Loucy (cell line): ENCODE results near the gene SAP25.

Source experiments
- H2AFZ ChIP-seq: fragments of 200-600 bp; sonication (generic); 2 replicates; pipeline ENCODE4 v1.6.0; 2016; ENCODE audit warnings: antibody characterized with exemption, mild to moderate bottlenecking, low read length, moderate library complexity
- H3F3A ChIP-seq: fragments of 200-600 bp; 2 replicates; pipeline ENCODE4 v1.6.0; 2016; ENCODE audit warnings: antibody characterized with exemption, low read depth, mild to moderate bottlenecking
- H3K27me3 ChIP-seq: fragments of 200-600 bp; sonication (generic); 2 replicates; pipeline ENCODE4 v1.6.1; 2014; ENCODE audit warnings: low read length, mild to moderate bottlenecking; ENCODE audit not compliant: insufficient read depth, poor library complexity, severe bottlenecking
- H3K36me3 ChIP-seq: fragments of 200-600 bp; sonication (generic); 2 replicates; pipeline ENCODE4 v1.6.1; 2016; ENCODE audit warnings: low read length; ENCODE audit not compliant: insufficient read depth
- H3K4me1 ChIP-seq: fragments of 200-600 bp; sonication (generic); 2 replicates; pipeline ENCODE4 v1.5.1; 2014; ENCODE audit warnings: low read length, mild to moderate bottlenecking; ENCODE audit not compliant: insufficient read depth, poor library complexity, severe bottlenecking
- H3K4me2 ChIP-seq: fragments of 200-600 bp; sonication (generic); 2 replicates; pipeline ENCODE4 v1.6.0; 2014; ENCODE audit warnings: antibody characterized with exemption, low read length, low read depth, mild to moderate bottlenecking; ENCODE audit not compliant: poor library complexity, severe bottlenecking
- H3K4me3 ChIP-seq: fragments of 200-600 bp; sonication (generic); 2 replicates; pipeline ENCODE4 v1.5.1; 2014; ENCODE audit warnings: low read length, mild to moderate bottlenecking, mixed read lengths; ENCODE audit not compliant: poor library complexity, severe bottlenecking
- H3K79me2 ChIP-seq: fragments of 200-600 bp; sonication (generic); 2 replicates; pipeline ENCODE4 v1.6.1; 2014; ENCODE audit warnings: low read length; ENCODE audit not compliant: insufficient read depth
- H3K9ac ChIP-seq: fragments of 200-600 bp; sonication (generic); 2 replicates; pipeline ENCODE4 v1.6.0; 2014; ENCODE audit warnings: mild to moderate bottlenecking, low read depth, low read length, moderate library complexity; ENCODE audit not compliant: poor library complexity, severe bottlenecking
- H3K9me2 ChIP-seq: fragments of 200-600 bp; sonication (generic); replicated peaks from 2 replicates; pipeline ENCODE4 v1.6.1; 2016; ENCODE audit warnings: low read depth, low read length, mixed read lengths
- H3K9me3 ChIP-seq: fragments of 200-600 bp; sonication (generic); 2 replicates; pipeline ENCODE4 v1.6.1; 2014; ENCODE audit warnings: mild to moderate bottlenecking, antibody characterized with exemption, low read length, low read depth; ENCODE audit not compliant: insufficient read depth
- H4K20me1 ChIP-seq: fragments of 200-600 bp; sonication (generic); 2 replicates; pipeline ENCODE4 v1.6.0; 2014; ENCODE audit warnings: antibody characterized with exemption, low read length, mild to moderate bottlenecking; ENCODE audit not compliant: insufficient read depth, poor library complexity, severe bottlenecking
- EZH2phosphoT487 ChIP-seq: fragments of 200-600 bp; IDR thresholded peaks from 2 replicates; pipeline ENCODE4 v1.6.1; 2018; ENCODE audit warnings: antibody characterized with exemption, mild to moderate bottlenecking, moderate library complexity, borderline replicate concordance
- TF ChIP-seq, protein P1 (sequence below): fragments of 200-600 bp; sonication (generic); conservative IDR thresholded peaks from 2 replicates; pipeline ENCODE4 v1.5.1; 2014; ENCODE audit warnings: mild to moderate bottlenecking, antibody characterized with exemption, low read length

SAP25 gene

DNA sequence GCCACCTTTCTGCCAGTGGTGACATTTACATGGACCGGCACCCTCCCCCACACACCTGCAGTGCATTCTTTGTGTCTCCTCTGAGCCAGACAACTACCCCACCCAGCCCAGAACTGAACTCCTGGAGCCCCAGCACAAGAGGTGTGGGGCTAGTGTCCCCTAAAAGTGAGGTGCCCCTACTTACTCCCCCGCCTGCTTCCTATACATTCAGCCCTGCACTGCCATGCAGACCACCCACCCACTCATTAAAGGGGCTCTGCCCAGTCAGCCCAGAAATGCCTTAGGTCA, 1.9 kb downstream of the SAP25 start:
- H3F3A ChIP-seq, result no peaks in the 10 kb centered on the region
- no peak overlapping the region for H3K9ac ChIP-seq
- no peaks in the 10 kb centered on the region for H4K20me1 ChIP-seq
- H3K36me3 ChIP-seq, result peaks cover 21% of the 10 kb centered on the region; the same call in 1 of the 2 replicates
- TF ChIP-seq, protein P1, sequence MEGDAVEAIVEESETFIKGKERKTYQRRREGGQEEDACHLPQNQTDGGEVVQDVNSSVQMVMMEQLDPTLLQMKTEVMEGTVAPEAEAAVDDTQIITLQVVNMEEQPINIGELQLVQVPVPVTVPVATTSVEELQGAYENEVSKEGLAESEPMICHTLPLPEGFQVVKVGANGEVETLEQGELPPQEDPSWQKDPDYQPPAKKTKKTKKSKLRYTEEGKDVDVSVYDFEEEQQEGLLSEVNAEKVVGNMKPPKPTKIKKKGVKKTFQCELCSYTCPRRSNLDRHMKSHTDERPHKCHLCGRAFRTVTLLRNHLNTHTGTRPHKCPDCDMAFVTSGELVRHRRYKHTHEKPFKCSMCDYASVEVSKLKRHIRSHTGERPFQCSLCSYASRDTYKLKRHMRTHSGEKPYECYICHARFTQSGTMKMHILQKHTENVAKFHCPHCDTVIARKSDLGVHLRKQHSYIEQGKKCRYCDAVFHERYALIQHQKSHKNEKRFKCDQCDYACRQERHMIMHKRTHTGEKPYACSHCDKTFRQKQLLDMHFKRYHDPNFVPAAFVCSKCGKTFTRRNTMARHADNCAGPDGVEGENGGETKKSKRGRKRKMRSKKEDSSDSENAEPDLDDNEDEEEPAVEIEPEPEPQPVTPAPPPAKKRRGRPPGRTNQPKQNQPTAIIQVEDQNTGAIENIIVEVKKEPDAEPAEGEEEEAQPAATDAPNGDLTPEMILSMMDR, result no peak
- no peak for TF ChIP-seq EZH2phosphoT487
- H3K9me3 ChIP-seq, result no peaks in the 10 kb centered on the region
- H2AFZ ChIP-seq, result no peak overlapping the region
- no peaks in the 10 kb centered on the region for H3K27me3 ChIP-seq
- H3K4me1 ChIP-seq, result peaks cover 33% of the 10 kb centered on the region
- no peaks in the 10 kb centered on the region for H3K9me2 ChIP-seq
- H3K4me2 ChIP-seq, result no peak overlapping the region
- no peak overlapping the region for H3K4me3 ChIP-seq
- H3K79me2 ChIP-seq, result no peaks in the 10 kb centered on the region

DNA sequence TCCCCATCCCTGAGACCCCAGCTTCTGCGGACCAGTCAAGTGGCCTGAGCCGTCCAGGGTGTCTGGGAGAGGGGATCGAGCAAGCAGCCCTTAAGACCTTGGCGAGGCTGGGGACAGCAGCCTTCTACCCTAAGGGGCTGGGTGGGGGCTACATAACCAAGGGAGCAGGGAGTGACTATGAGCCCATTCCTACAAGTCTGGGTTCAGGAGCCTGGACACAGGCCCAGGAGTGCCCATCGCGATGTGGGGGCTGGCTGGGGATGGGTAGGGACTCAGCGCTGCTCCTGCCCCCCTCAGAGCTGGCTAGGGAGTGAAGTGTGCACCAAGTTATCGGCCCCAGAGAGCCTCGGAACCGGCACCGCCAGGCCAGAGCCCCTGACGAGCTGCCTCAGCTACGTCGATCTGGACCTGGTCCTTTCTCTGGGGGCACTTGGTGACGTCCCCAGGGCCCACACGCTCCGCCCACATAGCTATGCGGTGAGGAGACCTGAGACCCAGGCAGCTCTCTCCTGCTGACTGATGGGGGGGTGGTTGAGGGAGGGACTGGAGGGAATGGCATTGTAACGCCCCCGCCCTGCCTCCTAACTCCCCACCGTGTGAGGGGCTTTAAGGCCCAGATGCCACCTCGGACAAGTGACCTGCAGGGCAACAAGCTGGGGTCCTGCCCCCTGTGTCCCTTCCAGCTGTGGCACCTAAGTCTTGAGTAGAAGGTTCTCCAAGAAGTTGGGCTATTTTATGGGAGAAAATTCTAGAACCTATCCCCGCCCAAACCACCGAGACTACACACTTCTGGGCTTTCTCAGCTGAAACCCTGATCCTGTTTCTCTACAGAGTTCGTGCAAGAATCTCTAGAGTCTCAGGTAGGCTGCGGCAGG, 2.5 kb downstream of the SAP25 start:
- Histone ChIP-seq H3K9ac (no peak overlapping the region), H3K4me1 (peaks cover 36% of the 10 kb centered on the region), H3K27me3 (no peaks in the 10 kb centered on the region), H3K4me3 (no peak overlapping the region), H3K36me3 (peaks cover 15% of the 10 kb centered on the region; the same call in 1 of the 2 replicates), H3F3A (no peaks in the 10 kb centered on the region), H3K9me2 (no peaks in the 10 kb centered on the region), H2AFZ (no peak overlapping the region), H3K9me3 (no peaks in the 10 kb centered on the region), H3K4me2 (no peak overlapping the region), H4K20me1 (no peaks in the 10 kb centered on the region), H3K79me2 (no peaks in the 10 kb centered on the region)
- TF ChIP-seq EZH2phosphoT487, result no peak
- TF ChIP-seq, protein P1, result no peak

DNA sequence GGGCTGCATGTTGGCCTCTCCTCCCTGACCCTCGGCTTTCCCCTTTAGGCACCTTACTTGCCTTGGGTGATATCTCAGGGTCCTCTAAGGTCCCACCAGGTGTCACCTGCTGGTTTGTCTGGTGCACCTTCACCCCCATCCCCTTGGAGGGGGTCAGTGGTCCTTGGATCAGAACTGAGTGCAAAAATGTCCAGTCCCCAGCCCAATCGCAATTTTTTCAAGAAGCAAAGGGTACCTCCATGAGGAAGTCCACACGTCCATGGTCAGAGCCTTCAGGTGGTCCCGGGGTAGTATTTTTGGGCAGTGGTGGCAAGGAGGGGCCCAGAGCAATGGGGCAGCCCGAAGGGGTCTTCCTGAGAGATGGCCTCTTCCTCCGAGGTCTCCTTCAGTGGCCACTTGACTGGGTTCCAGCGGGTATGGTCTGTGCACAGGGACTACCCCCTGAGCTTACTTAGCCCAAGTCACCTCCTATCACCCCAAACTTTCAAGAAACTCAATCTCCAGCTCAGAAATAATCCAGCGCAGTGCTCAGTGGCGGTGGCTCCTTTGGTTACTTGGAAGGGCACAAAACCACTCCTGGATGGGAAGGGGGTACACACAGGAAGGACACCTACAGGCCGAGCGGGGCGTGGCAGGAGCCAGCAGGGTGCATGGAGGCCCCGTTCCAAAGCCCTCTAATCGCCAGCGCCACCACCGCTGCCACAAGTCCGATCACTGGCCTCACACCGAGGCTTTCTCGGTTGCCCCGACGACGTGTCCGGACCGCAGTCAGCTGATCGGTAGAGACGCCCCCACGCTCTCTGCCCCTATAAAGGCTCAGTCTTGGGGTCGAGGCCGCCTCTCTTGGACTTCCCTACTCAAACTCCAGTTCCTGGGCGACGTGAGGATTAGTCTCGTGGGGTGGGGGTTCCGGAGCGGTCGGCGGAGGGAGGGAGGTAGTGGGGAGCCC, 4.5 kb downstream of the SAP25 start:
- no peaks in the 10 kb centered on the region for H3K9me3 ChIP-seq
- H3K4me2 ChIP-seq, result peak overlapping the region; percentile 59
- H3F3A ChIP-seq, result no peaks in the 10 kb centered on the region
- H3K27me3 ChIP-seq, result no peaks in the 10 kb centered on the region
- H3K9ac ChIP-seq, result no peak overlapping the region
- no peaks in the 10 kb centered on the region for H3K9me2 ChIP-seq
- H3K79me2 ChIP-seq, result no peaks in the 10 kb centered on the region
- no peak overlapping the region for H2AFZ ChIP-seq
- no peaks in the 10 kb centered on the region for H4K20me1 ChIP-seq
- H3K36me3 ChIP-seq, result no peaks in the 10 kb centered on the region
- H3K4me3 ChIP-seq, result peak overlapping the region; percentile 57
- H3K4me1 ChIP-seq, result peaks cover 36% of the 10 kb centered on the region
- no peak for TF ChIP-seq EZH2phosphoT487
- TF ChIP-seq, protein P1, result peak; percentile 66
